Left ventricle myocardium superior (tissue), 1 donor: ENCODE results near the gene REEP1. TPM values are rescaled to one million over a fixed set of nuclear protein-coding genes. Genes with fewer than 3 reads are reported as not detected.

Experiments used
- ATAC-seq: fragments of 200-7000 bp; cut with Tn5 transposase; one replicate; pipeline ENCODE4 v1.9.1; 2020; ENCODE audit warnings: mild to moderate bottlenecking, moderate library complexity
- DNase-seq: peaks from one replicate; pipeline ENCODE4 v3.0.0-alpha.2; 2020
- intact Hi-C: fragments of 100-400 bp; cut with micrococcal nuclease; formaldehyde crosslinking; loops from one replicate; pipeline ENCODE4 v1.11.0; 2022
- total RNA-seq: library from RNA; stranded (reverse); fragmentation: NEBNext Ultra II Directional; extraction: Animal tissue kit (Norgen Biotek cat#: 25700); gene quantifications from one replicate; pipeline ENCODE4 v1.2.1, GENCODE V29; 2021
- donor health status: DM: no; HTN: yes; CAD: no; lungs with severe emphysema.

The REEP1 gene
- total RNA-seq, 1 donor from 2014 or later = 21.3 TPM

GRCh38 chr2:86291328-86291662 lies 46.1 kb downstream of the REEP1 start:
- intact Hi-C loops = no loop called here
- ATAC-seq (no peak), DNase-seq (no peak)

- ATAC-seq = peak; percentile 65
- intact Hi-C loops = no loop called here
- no peak for DNase-seq
Observed at GRCh38 chr2:86290596-86291327, 46.7 kb downstream of the REEP1 start.

GRCh38 chr2:86286516-86286915 lies 50.9 kb downstream of the REEP1 start:
- ATAC-seq (no peak), DNase-seq (no peak)
- intact Hi-C loops = no loop called here

GRCh38 chr2:86285981-86286380 lies 51.4 kb downstream of the REEP1 start:
- DNase-seq (no peak), ATAC-seq (no peak)
- intact Hi-C loops = no loop called here

GRCh38 chr2:86285571-86285970 lies 51.9 kb downstream of the REEP1 start:
- intact Hi-C loops = no loop called here
- ATAC-seq (no peak), DNase-seq (no peak)

GRCh38 chr2:86284987-86285386 lies 52.4 kb downstream of the REEP1 start:
- ATAC-seq (no peak), DNase-seq (no peak)
- intact Hi-C loops = no loop called here

- intact Hi-C loops = no loop called here
- ATAC-seq (peak; percentile 87), DNase-seq (peak; percentile 87)
Observed at GRCh38 chr2:86284401-86284841, 53.0 kb downstream of the REEP1 start.

- intact Hi-C loops = no loop called here
- no peak for ATAC-seq
- peak; percentile 40 for DNase-seq
Observed at GRCh38 chr2:86283411-86284030, 53.9 kb downstream of the REEP1 start.

GRCh38 chr2:86281066-86281700 lies 56.2 kb downstream of the REEP1 start:
- intact Hi-C loops = no loop called here
- ATAC-seq = no peak

GRCh38 chr2:86280191-86280667 lies 57.2 kb downstream of the REEP1 start:
- intact Hi-C loops = no loop called here
- ATAC-seq (peak; percentile 70), DNase-seq (no peak)

More at GRCh38 chr2:86281066-86281700, 56.2 kb downstream of the REEP1 start:
- no peak for DNase-seq

GRCh38 chr2:86275962-86276361 lies 61.5 kb downstream of the REEP1 start:
- ATAC-seq = no peak
- no peak for DNase-seq
- intact Hi-C loops = no loop called here

- DNase-seq = no peak
- ATAC-seq = no peak
- intact Hi-C loops = no loop called here
Observed at GRCh38 chr2:86275384-86275799, 62.0 kb downstream of the REEP1 start.

GRCh38 chr2:86274918-86275275 lies 62.5 kb downstream of the REEP1 start:
- ATAC-seq = peak; percentile 91
- intact Hi-C loops = no loop called here

GRCh38 chr2:86274265-86274917 lies 63.0 kb downstream of the REEP1 start:
- ATAC-seq = no peak
- no peak for DNase-seq
- intact Hi-C loops = no loop called here

More at GRCh38 chr2:86274918-86275275, 62.5 kb downstream of the REEP1 start:
- DNase-seq = peak; percentile 84

- intact Hi-C loops = no loop called here
- ATAC-seq (no peak), DNase-seq (no peak)
Observed at GRCh38 chr2:86272111-86272510, 65.3 kb downstream of the REEP1 start.

GRCh38 chr2:86271248-86271647 lies 66.2 kb downstream of the REEP1 start:
- ATAC-seq = no peak
- intact Hi-C loops = no loop called here
- DNase-seq = no peak

- DNase-seq (no peak), ATAC-seq (no peak)
- intact Hi-C loops = no loop called here
Observed at GRCh38 chr2:86263956-86264355, 73.5 kb downstream of the REEP1 start.

- intact Hi-C loops = no loop called here
- DNase-seq = no peak
- no peak for ATAC-seq
Observed at GRCh38 chr2:86260978-86261377, 76.4 kb downstream of the REEP1 start.

GRCh38 chr2:86258106-86258505 lies 79.3 kb downstream of the REEP1 start:
- intact Hi-C loops = no loop called here
- ATAC-seq (no peak), DNase-seq (no peak)

- ATAC-seq (no peak), DNase-seq (no peak)
- intact Hi-C loops = no loop called here
Observed at GRCh38 chr2:86256982-86257381, 80.4 kb downstream of the REEP1 start.
